ENCODE data around the gene CCDC3.

GRCh38 chr10:12965571-12965970, 35.9 kb downstream of the CCDC3 start:
- TF ChIP-seq, protein P1, sequence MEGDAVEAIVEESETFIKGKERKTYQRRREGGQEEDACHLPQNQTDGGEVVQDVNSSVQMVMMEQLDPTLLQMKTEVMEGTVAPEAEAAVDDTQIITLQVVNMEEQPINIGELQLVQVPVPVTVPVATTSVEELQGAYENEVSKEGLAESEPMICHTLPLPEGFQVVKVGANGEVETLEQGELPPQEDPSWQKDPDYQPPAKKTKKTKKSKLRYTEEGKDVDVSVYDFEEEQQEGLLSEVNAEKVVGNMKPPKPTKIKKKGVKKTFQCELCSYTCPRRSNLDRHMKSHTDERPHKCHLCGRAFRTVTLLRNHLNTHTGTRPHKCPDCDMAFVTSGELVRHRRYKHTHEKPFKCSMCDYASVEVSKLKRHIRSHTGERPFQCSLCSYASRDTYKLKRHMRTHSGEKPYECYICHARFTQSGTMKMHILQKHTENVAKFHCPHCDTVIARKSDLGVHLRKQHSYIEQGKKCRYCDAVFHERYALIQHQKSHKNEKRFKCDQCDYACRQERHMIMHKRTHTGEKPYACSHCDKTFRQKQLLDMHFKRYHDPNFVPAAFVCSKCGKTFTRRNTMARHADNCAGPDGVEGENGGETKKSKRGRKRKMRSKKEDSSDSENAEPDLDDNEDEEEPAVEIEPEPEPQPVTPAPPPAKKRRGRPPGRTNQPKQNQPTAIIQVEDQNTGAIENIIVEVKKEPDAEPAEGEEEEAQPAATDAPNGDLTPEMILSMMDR (IDR thresholded peaks at IDR 0.05; ENCODE audit: insufficient read depth, low read length) = no peak
- TF ChIP-seq SPI1 (IDR thresholded peaks at IDR 0.05; ENCODE audit: borderline replicate concordance, low read depth) = no peak

Measured in HL-60 (cell line).